ENCODE results near the gene COL18A1.

COL18A1 gene

GRCh38 chr21:45475004-45475685, 70.2 kb downstream of the COL18A1 start:
- TF ChIP-seq CTCF (IDR thresholded peaks at IDR 0.05; ENCODE audit: low read depth, low read length), result no peak
- DNase-seq (ENCODE audit: extremely low read depth, low read depth), result no peak

DNA sequence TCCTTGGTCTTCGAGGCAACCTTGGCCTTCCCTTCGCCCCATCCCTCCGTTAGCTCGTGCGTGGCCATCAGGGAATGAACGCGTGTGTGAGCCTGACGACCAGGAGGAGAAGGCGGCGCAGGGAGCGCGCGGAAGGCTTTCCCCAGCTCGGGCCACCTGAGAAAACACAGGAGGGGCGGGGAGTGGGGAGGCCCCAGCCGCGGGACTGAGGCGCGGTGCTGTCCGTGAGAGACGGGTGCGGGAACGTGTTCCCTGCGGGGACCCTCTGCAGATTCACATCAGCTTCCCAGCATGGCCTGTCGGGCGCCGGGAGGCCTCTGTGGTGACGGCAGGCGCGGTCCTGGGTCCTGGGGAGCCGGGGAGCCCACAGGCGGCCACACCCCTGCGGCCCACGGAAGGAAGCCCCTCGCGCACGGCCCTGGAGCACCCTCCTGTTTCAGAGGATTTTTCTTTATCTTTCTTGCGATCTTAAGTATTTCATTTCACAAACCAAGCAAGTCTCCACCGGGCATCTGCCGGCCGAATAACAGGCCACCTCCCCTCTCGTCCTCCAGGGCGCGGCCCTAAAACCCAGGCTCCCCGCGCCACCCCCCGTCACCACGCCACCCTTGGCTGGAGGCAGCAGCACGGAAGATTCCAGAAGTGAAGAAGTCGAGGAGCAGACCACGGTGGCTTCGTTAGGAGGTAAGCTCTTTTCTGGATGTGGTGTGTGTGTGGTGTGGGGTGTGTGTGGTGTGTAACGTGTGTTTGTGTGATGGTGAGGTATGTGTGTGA, 71.0 kb downstream of the COL18A1 start:
- no peak for DNase-seq (ENCODE audit: extremely low read depth, low read depth)
- no peak for TF ChIP-seq CTCF (IDR thresholded peaks at IDR 0.05; ENCODE audit: low read depth, low read length)

GRCh38 chr21:45476582-45476981, 71.6 kb downstream of the COL18A1 start:
- no peak for TF ChIP-seq CTCF (IDR thresholded peaks at IDR 0.05; ENCODE audit: low read depth, low read length)
- no peak for DNase-seq (ENCODE audit: extremely low read depth, low read depth)

DNA sequence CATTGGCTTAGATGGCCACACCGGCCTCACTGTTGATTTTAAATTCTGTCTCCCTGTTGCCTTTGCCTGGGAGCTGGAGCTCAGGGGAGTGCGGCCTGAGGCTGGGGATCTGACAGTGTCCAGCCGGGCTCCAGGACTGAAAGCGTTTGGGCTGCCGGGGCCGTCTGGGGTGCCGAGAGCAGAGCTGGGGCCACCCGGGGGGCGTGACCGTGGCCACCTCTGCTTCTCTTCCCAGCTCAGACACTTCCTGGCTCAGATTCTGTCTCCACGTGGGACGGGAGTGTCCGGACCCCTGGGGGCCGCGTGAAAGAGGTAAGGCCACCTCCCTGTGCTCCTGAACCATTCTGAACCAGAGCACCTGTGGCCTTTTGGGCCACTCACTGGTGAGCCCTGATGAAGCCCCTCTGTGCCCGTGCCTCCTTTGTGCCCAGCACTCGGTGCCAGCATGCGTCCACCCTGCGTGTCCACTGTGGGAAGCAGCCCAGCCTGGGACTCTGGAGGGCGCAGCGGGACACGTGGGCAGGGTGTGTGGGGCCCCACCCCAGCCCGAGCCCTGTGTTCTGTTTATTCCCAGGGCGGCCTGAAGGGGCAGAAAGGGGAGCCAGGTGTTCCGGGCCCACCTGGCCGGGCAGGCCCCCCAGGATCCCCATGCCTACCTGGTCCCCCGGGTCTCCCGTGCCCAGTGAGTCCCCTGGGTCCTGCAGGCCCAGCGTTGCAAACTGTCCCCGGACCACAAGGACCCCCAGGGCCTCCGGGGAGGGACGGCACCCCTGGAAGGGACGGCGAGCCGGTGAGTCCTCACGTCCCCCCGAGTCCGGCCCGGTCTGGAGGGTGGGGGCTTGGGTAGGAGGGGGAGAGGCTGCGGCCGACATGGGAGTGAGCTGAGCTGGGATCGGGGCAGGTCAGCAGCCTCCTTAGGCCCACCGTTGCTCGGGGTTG, 72.5 kb downstream of the COL18A1 start:
- DNase-seq (ENCODE audit: extremely low read depth, low read depth), result no peak

DNA sequence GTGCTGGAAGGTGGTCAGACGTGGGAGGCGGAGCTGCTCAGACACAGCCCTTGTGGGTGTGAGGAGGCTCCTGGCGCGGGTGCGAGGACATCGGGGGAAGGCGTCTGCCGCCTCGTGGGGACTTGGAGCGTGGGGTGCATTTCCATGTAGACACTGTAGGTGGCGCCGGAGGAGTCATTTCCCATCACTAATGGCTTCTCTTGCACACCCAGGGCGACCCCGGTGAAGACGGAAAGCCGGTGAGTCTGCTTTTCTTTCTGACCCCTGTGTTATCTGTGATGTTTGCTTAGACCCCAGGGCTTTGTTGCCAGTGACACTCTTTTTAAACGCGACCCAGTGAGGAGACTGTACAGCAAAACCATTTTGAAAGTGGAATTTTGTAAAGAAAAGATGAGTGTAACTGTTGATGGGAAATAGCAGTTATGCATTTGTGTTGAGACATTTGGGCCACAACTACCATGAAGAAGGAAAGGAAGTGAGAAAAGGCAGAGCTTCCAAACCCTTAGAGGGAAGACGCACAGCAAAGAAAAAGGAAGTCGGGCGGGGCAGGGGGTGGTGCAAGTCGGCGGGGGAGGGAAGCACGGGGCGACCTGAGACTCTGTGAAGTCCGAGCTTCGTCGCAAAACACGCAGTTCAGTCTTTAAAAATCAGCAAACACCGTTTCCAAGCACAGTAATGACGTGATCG, 73.3 kb downstream of the COL18A1 start:
- peak; percentile 20 for DNase-seq (ENCODE audit: extremely low read depth, low read depth)
- peak; percentile 84 for TF ChIP-seq CTCF (IDR thresholded peaks at IDR 0.05; ENCODE audit: low read depth, low read length)

More for the DNA sequence above, 72.5 kb downstream of the COL18A1 start:
- TF ChIP-seq CTCF (IDR thresholded peaks at IDR 0.05; ENCODE audit: low read depth, low read length), result no peak

- no peak for TF ChIP-seq CTCF (IDR thresholded peaks at IDR 0.05; ENCODE audit: low read depth, low read length)
- no peak for DNase-seq (ENCODE audit: extremely low read depth, low read depth)
Observed at GRCh38 chr21:45478816-45479669, 74.1 kb downstream of the COL18A1 start.
